Renal cortical epithelial cell (primary cell): ENCODE results near the gene HAUS3. TPM values are rescaled to one million over a fixed set of nuclear protein-coding genes. Genes with fewer than 3 reads are reported as not detected.
"Not testable (repeated sequence)": the region's sequence is repeated elsewhere in the genome, so short reads cannot be mapped to it uniquely, and the experiment has no call there.

Source experiments
- DNase-seq: peaks from one replicate; pipeline ENCODE4 v3.0.0-alpha.2; 2011; ENCODE audit warnings: low read depth
- total RNA-seq: library from RNA; depleted of rRNA; stranded (reverse); fragments of >200 nt; gene quantifications from 2 replicates; pipeline ENCODE4 v1.2.3, GENCODE V29; 2014

Gene HAUS3
- total RNA-seq, 1 donor from 2014 or later: 12.6 TPM

DNA sequence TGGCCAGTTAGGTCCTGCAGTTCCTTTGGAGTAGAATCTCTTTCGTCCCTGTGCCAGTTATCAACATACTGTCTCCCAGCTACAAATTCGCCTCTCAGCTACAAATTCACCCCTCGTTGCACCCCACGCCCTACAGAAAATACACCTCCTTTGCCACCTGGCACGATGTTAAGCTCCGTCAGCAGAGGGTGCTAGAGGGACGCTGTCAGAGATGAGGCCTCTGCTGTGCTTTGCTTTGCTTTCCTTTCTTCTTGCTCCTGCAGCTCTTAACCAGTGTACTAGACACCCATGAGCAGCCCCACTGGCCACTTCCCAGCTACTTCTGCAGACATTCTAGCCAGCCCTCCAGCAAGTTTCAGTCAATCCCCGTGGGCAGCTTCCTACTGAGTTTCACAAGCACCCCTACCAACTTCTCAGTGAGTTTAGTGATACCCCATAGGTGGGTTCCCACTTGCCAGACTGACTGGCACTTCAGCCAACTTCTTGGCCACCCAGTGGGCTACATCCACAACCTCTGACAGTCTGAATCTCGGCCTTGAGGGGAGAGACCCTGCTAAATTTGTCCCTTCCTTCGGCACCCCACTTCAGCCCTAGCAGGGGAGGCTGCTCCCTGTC lies 21.8 kb downstream of the HAUS3 start:
- peak; percentile 58 for DNase-seq

GRCh38 chr4:2219233-2219760 lies 22.6 kb downstream of the HAUS3 start:
- DNase-seq: no peak

GRCh38 chr4:2218436-2218835 lies 23.5 kb downstream of the HAUS3 start:
- no peak for DNase-seq

- DNase-seq: peak; percentile 61
These were observed 24.2 kb downstream of the HAUS3 start for GRCh38 chr4:2217726-2218125.

DNA sequence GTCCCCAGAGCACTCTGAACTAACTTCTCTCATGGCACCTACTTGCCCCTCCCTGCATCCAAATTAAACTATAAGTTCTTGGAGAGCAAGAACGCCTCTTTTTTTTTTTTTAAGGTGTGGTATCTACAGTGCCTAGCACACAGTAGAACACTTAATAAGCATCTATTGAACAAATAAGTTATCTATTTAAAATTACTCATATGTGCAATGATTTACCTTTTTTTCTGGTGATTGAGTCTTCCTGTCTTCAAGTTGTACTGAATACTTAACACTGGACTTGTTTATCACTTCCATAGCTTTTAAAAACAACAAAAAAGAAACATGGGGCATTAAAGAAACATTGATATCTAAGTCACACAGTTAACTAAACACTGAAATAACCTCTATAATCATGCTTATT lies 29.1 kb downstream of the HAUS3 start:
- peak; percentile 54 for DNase-seq

DNA sequence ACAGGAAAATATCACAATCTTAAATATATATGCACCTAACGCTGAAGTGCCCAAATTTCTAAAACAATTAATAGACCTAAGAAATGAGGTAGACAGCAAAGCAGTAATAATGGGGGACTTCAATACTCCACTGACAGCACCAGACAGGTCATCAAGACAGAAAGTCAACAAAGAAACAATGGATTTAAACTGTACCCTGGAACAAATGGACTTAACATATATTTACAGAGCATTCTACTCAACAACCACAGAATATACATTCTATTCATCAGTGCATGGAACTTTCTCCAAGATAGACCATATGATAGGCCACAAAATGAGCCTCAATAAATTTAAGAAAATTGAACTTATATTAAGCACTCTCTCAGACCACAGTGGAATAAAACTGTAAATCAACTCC lies 39.1 kb downstream of the HAUS3 start:
- not testable (repeated sequence) for DNase-seq

DNA sequence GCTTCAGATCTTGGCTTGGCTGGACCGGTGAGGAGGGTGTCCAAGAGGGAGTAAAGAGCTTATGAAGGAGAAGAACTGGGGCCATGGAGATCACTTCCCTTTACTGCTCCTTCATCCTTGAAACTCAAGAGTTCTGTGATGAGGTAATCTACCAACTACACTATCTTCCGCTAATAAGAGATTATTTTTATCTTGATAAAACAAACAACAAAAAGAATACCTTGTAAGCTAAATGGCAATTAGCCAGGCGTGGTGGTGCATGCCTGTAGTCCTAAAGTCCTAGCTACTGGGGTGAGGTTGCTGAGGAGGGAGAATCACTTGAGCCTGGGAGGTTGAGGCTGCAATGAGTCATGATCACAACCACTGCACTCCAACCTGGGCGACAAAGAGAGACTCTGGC lies 47.4 kb downstream of the HAUS3 start:
- DNase-seq: peak; percentile 6

DNA sequence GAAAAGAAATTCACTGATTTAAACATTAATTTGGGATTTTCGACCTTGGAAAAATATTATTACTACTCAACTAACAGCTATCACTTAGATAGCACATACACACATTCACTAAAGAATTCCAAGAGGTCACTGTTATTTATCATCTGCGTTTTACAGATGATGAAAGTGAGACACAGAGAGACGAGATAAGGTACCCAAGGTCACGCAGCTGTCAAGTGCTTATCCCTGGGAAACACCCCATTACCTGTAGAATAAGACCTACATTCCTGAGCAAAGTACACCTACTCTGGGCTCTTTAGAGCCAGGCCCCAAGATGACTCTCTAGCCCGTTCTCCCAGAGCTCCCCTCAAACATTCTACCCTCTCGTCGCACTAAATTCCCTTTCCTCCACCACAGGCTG lies 48.6 kb downstream of the HAUS3 start:
- no peak for DNase-seq

DNA sequence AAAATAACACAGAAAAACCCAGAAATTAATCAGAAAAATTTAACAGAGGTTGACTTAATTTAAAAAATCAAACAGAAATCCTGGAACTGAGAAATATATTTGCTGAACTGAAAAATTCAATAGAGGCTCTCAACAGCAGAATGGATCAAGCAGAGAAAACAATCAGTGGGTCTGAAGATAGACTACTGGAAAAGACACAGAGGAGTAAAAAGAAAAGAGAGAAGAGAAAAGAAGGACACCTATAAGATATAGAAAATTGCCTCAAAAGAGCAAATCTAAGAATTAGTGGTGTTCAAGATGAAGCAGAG lies 55.1 kb downstream of the HAUS3 start:
- no peak for DNase-seq

DNA sequence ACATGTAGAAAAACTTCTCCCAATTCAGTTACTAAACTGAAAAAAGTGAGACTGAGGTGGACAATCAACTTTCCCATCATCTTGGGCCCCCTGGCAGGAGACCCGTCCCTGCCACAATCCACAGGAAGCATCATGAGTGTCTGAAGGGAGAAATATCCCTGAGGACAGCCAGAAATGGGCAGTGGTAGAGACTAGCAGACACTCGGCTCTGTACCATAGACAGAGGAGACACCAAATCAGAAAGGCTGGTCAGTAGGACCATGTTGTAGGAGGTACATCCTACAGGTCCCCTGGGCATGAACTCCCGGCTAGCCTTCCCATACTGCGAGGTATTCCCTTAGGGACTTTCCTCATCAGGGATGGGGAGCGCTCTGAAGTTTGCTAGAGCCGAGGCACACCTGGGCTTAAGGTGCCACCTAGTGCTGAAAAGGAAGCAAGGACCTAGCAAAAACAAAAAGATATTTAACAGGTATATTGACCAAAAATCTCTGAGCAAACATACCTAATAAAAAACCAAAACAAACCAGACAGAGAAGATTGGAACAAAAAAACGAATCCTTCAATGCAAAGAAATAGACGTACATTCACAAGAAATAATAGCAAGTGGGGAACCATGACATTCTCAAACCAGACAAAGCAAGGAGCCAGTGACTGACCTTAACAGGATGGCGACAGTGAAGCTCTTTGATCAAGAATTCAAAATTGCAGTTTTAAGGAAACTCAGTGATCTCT lies 55.6 kb downstream of the HAUS3 start:
- DNase-seq: peak; percentile 33

DNA sequence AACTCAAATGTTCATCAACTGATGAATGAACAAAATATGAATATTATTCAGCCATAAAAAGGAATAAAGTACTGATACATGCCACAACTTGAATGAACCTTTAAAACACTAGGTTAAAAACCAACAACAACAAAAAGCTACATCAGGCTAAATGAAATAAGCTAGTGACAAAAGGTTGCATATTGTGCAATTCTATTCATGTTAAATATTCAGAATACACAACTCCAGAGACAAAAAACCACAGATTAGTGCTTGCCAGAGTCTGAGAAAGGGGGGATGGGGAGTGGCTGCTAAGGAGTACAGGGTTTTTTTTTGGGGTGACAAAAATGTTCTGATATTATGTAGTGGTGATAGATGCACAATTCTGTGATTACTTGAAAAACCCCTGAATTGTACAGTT lies 58.5 kb downstream of the HAUS3 start:
- no peak for DNase-seq

GRCh38 chr4:2182994-2183393 lies 58.9 kb downstream of the HAUS3 start:
- DNase-seq: no peak

DNA sequence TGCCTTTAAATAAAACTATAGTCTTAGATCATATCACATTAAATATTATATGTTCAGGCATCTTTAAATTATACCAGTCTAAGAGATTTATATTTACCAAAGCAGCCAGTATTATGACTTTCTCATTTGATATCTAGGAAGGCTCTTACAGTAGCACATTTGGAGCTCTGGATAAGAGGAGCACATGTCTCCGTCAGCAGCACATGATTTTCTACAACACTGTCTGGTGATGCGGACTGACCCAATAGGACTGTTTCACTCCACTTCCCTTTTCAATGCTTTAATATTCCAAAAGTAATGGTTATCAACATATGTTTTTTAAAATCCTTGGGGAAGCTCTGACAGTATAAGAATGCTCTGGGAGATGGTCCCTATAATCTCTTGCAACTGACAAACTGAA lies 61.5 kb downstream of the HAUS3 start:
- no peak for DNase-seq

- DNase-seq: no peak
These were observed 62.2 kb downstream of the HAUS3 start for GRCh38 chr4:2179717-2180116.

GRCh38 chr4:2178986-2179385 lies 62.9 kb downstream of the HAUS3 start:
- DNase-seq: no peak

Other genes with a start within 250 kb of the HAUS3 start
- 10.2 and 19.1 TPM in 2 replicates for gene NELFA, start 233.1 kb downstream of the HAUS3 start, total RNA-seq
- 0.17 and 1.2 TPM in 2 replicates for gene NAT8L, start 182.8 kb downstream of the HAUS3 start, total RNA-seq
- 1.2 and 5.5 TPM in 2 replicates for gene POLN, start within 50 bp of the HAUS3 start, total RNA-seq
- gene MXD4, start 20.0 kb upstream of the HAUS3 start, total RNA-seq: 41.0 and 102 TPM in 2 replicates
- 3.0 and 9.2 TPM in 2 replicates for gene ZFYVE28, start 176.5 kb upstream of the HAUS3 start, total RNA-seq
- 0.30 TPM in 1 of 2 replicates, not detected in the other for gene CFAP99, start 176.8 kb upstream of the HAUS3 start, total RNA-seq
- 74.7 and 139 TPM in 2 replicates for gene RNF4, start 227.0 kb upstream of the HAUS3 start, total RNA-seq